ENCODE results near the gene PNLIPRP2.

Gene PNLIPRP2

DNA sequence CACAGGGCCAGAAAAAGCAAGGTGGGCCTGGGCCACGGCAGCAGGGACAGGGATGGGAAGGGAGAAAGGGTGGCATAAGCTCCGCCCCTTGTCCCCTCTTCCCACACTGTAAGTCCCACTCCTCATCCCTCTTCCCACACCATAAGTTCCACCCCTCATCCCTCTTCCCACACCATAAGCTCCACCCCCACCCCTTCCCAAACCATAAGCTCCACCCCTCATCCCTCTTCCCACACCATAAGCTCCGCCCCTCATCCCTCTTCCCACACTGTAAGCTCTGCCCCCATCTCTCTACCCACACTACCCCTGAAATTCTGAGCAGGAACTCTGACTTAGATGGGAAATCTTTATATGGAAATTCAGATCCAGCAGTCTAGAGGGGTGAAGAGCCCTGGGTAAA is 65.9 kb downstream of the PNLIPRP2 start:
- DNase-seq = no peak

DNA sequence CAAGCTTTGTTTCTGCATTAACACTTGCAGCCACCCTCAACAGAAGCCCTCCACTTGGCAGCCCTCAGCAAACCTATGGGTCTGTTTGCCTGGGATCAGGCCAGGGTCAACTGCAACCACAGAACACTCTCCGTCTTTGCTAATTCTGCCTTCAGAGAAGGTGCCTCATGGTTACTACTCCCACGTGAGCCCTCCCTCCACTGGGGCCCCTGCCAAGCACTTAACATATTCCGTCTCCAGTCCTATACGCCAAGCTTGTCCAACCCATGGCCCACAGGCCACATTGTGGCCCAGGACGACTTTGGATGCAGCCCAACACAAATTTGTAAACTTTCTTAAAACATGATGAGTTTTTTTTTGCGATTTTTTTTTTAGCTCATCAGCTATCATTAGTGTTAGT is 66.9 kb downstream of the PNLIPRP2 start:
- no peak for DNase-seq

DNA sequence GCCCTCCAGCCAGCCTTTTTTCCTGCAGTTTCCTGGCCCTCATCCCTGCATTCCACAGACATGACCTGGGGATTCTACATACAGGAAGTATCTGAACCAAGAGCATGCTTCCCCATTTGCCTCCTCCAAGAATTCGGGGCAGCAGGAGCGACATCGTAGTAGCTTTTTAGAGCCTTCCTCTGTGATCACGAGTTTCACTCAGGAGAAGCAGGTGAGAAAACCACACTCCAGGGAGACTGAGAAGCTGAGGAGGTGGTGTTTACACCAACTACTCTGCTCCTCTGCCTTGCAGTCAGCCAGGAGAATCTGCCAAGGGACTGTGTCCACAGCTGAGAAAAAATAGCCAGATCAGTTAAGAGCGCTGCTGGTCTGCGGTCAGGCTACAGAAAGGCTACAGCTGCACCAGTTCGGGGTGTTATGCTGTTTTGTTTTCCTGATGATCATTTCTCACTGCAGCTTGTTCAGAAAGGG is 67.5 kb downstream of the PNLIPRP2 start:
- DNase-seq = no peak

DNA sequence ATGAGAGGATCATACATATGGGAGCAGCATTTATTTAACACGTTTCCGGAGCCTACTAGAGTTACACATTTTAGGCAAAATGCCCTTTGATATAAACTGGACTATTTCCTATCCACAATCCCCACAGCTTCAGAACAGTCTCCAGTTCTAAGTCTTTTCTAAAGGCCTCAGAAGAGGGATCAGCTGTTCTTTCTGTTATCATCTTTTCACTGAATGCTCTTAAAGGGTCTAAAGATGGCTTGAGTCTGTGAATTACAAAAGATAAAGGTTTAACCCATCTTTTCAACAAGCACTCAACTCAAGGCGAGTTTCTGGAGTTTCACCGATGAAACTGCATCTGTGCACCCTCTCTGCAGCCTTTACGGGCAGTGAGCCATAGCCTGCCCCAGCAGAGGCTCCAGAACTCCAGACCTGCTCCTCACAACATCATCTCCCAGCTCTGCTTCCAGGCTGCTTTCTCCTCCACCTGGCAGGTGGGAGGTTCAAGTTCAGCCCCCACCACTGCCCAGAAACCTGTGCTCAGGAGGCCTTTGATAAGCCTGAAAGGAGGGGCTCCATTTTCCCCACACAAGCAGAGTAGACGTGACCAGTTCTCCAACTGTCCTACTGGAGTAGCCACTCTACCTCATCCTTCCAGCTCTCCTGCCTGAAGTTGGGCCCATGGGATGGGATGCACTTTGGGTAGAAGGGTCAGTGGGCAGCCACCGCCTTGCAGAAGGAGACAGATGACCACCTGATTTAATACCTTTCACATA is 68.2 kb downstream of the PNLIPRP2 start:
- no peak for DNase-seq

DNA sequence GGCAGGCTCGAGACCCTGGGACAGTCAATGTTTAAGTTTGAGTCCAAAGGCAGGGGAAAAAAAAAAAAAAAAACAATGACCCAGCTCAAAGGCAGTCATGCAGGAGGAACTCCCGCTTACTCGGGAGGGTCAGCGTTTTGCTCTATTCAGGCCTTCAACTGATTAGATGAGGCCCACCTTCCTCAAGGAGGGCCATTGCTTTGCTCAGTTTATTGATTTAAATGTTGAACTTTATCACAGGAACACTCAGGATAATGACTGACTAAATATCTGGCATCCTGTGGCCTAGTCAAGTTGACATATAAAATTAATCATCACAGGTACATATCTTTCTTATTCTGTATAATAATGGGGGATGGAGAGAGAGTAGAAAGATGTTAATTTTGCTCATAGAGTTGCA is 69.0 kb downstream of the PNLIPRP2 start:
- DNase-seq = no peak

DNA sequence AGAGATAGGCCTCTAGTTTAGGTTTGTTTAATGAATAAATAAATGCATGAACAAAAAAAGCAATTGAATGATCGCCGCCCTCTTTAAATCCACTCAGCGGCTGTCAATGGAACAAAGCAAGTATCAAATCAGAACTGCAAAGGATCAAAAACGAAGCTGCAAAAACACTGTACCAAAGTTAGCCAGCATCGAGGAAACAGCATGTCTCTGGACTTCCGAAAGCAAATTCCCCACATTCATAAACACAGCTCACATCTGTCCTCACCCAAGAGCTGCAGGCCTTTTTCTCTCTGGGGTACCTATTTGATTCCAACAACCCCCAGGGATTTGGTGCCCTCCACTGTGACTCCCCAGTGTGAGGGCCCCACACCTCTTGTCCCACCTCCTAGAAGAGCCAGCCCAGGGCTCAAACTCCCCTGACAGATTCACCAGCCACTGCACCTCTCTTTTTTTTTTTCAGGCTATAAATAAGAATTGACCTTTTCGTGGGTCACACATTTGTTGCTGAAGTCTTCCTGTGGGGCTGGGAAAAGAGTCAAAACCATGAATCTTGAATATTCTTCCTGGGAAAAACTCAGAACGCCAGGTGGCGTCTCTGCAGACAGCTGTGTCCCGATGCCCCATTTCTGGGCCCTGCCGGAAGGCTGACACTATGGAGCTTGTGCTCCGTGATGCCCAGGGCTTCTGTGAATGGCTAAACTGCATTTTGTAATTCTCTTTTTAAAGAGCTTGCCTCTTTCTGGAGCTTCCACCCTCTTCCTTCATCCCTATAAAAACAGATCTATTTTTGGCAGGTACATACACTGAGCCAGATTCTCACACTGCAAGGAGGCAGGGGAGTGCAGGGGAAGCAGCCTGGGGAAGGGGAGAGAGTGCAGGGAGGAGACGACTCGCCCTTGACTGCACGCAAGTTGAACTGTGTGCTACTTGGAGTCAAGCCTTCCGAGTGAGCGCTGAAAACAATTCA is 69.9 kb downstream of the PNLIPRP2 start:
- no peak for DNase-seq

DNA sequence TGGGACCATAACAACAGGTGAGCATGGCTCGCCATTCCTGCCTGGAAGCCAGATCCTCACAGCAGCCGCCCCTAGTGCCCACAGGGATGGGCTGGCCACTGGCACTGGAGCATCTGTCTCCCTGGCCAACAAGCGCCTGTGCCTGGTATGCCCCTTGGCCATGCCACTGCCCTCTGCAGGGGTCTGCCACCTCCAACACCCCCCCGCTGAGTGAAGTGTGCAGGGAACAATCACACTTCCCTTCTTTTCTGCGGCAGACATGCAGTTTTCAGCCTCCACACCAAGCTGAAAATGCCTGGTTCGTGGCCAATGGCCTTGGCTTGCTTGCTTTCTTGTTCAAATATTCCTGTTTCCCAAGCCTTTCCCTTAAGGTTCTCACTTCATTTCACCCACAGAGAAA is 70.9 kb downstream of the PNLIPRP2 start:
- DNase-seq = no peak

DNA sequence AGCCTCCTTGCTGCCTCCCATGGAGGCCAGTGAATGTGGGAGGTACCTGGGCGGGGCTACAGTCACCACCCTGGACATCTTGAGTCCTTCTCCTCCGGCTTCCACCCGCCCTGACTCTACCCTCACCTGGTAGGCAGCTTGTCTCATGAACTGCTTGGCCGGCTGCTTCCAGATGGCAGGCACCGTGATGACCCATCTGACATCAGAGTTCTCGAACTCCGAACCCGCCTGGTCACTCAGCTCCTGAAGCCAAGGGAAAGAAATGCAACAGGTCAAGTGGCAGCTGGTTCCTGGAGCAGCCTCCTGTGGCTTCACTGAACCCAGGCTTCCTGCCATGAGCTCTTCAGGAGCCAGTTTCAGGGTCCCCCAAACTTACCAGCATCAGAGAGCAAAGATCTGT is 71.5 kb downstream of the PNLIPRP2 start:
- DNase-seq = no peak

DNA sequence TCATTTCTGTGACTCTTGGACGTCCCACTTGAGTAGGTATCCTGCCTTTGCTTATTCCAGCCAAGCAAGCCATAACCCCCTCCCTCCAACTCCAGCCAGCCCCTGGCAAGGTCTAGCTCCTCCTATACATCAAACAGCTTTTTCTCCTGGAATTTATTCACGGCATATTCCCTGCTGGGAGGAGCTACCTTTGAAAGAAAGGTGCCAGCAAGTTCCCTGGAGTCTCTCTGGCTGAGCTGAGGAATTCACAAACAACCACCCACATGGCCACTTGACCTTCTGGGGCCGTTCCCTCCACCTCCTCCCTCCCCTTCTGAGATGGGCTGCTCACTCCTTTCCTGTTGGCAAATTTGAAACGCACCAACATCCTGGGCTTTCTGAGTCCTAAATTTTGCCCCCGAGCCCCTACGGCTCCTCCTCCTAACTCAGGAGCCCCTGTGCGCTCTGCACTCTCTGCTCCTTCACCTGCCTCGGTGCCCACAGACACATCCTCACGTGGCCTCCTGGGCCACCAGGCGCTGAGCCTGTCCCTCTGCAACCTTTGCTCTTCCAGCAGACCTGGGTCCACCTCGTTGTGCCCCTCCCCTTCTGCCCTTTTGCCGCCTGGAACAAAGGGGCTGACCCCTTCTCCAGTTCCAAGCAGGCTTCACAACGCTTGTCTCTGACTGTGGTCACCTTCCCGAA is 73.6 kb downstream of the PNLIPRP2 start:
- DNase-seq = no peak
